NCI-H146 treated with DMSO at 0.1 percent for 48 hours (cell line): ENCODE results near the gene ASAP3.

Source experiments
- DNase-seq: peaks from one replicate; lab custom pipeline; 2025; ENCODE audit not compliant: unreplicated experiment; lab: John Stamatoyannopoulos, UW

The ASAP3 gene

DNA sequence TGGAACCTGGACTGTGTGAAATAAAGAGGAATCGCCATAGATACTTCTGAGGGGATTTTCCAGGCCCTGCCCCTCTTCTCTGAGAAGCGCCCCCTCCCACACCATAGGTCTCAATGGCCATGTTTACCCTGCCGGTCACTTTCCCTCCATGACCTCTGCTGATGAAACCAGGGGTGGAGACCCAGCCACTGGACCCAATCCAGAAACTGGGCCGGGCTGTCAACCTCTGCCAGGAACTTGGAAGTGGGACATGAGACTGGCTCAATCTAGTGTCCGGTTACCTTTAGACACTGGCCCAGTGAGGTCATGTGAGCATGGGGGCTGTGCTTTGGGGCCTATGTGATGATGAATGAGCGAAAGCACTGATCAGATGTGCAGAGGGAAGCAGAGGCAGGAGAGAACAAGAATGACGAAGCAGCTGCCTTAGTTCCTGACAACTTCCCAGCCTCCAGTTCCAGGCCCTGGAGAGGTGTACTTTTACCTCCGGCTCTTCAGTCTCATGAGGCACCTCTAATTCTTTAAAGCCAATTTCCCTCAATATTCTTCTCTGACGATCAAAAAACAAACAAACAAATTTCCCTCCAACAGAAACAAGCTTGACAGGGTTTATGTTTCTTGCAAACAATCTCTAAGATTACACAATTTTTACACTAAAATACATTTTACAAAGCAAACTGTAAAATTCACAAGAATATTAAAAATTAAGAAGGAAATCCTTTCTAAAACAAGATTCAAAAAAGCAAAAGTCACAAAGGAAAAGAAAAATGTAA lies 4.9 kb downstream of the ASAP3 start:
- no peak for DNase-seq

- DNase-seq, result no peak
These were observed 6.4 kb downstream of the ASAP3 start for GRCh38 chr1:23477359-23478144.

GRCh38 chr1:23475641-23476040 lies 8.3 kb downstream of the ASAP3 start:
- DNase-seq, result no peak

GRCh38 chr1:23475134-23475628 lies 8.8 kb downstream of the ASAP3 start:
- DNase-seq, result no peak

DNA sequence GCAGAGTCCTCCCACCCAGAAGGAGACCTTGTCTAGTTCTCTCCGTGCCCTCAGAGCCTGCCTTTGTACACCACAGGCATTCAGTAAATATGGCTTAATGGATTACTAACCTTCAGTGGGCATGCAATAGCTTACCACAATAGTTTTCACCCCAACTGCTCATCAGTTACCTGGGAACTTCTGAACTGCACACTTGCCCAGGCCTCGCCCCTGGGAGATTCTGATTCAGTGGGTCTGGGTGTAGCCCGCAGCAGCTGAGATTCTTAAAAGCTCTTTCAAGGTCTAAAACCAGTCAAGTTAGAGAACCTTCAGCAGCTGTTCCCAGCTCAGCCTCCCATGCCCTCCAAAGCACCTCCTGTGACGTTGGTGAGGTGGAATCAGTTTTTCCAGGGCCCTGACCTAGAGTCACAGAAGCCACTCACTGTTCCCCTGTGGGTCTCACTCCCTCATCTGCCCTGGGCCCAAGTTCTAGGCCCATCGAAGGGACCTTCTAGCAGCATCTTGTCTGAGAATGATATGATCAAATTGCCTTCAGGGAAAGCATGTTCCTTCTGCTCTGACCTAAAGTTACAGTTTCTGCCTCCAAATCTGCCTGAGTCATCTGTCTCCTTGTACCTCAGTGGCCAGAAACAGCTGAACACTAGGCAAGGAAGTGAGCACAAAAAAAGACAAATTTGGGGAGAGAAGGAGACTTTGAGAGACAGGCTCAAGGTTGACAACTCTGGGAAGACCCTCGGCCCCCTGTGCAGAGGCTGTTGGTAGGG lies 10.8 kb downstream of the ASAP3 start:
- DNase-seq, result no peak

- DNase-seq, result no peak
These were observed 11.5 kb downstream of the ASAP3 start for GRCh38 chr1:23472351-23473036.

- DNase-seq, result no peak
These were observed 12.4 kb downstream of the ASAP3 start for GRCh38 chr1:23471473-23472075.

DNA sequence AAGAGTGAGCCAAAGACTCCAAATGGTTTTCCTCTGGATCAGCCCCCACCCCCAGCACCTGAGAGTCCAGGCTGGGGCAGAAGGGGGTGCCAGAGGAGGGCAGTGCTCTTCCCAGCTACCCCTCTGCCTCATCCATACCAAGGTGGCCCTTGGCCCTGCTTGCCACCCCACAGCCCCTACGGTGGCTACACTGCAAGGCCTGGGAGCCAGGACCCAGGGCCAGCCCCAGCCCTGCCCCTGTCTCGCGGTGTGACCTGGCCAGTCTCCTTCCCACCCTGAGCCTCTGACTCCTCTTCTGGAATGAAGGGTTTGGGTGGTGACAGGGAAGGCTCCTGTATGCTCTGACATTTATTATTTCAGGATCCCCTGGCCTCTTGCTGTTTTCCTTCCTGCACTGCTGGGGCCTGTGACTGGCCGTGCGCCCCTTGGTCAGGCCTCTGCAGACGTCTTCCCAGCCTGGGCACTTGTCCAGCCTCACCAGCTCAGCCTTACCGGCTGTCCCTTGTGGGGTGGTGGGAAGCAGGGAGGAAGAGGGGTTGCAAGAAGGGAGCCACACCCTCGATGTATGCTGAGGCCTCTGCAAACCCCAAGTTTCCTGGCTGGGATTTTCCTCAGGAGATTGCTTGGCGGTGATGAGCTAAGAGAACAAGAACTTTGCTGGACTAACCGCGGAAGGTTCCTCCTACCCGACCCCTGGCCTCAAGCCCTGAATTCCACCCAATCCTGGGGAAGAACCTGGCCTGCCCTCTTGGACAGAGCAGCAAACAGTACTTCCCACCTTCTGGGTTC lies 13.5 kb downstream of the ASAP3 start:
- DNase-seq, result no peak

DNA sequence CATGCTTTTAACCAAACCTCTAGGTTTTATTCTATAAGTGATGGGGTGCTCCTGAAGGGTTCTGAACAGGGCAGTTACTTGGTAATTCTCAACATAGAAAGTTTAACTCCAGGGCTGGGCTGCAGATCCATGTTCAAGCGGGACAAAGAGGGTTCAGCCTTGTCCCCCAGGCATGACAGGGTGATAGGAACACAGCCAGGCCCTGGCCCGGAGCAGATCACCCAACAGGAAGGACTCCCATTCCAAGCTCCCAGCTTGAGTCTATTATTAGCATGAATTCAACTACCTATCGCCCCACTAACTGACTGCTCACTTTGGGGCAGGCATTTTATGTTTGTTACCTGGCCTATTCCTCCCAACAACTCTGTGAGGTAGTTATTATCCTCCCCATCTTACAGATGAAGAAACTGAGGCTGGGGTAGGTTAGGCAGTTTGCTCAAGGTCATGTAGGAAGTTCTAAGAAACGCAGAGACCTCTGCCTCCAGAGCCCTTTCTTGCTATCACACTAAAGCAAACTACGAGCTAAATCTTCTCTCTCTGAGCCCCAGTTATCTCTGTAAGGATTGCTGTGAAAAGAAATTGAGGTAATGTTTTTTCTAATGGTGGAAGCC lies 14.5 kb downstream of the ASAP3 start:
- DNase-seq, result no peak

DNA sequence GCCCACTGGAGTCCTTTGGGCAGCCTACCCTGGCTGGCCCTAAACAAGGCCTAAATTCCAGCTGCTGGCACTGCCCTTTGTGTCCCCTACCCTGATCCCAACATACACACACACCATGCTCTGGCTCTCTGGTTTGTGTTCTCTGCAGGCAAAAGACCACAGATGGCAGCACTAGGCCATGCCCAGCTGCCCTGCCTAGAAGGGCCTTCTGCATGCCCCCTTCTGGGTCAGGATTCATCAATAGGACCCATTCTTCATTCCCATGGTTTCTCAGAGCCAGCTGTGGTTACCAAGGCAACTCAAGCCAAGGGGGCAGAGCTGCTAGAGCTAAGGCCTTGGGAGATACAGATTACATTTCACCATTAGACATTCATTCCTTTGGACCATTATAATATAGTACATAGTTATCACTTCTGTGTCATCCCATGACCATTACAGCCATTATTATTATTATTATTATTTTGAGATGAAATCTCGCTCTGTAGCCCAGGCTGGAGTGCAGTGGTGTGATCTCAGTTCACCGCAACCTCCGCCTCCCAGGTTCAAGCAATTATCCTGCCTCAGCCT lies 17.5 kb downstream of the ASAP3 start:
- DNase-seq, result no peak

DNA sequence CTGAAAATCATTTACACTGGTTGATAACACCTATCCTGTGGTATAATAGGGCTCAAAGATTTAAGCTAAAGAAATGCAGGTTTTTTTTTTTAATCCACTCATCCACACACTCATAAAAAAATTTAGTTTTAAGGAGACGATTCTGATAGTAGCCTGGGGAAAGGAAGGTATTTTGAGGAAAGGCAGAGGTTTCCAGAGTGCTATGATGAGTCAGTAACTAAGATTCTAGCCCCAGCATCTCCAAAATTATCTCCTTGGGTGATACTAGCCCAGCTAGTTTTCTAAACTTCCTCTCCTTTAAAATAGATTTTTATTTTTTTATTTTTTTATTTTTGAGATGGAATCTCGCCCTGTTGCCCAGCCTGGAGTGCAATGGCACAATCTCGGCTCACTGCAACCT lies 20.7 kb downstream of the ASAP3 start:
- no peak for DNase-seq

- no peak for DNase-seq
These were observed 21.2 kb downstream of the ASAP3 start for GRCh38 chr1:23462766-23463165.

DNA sequence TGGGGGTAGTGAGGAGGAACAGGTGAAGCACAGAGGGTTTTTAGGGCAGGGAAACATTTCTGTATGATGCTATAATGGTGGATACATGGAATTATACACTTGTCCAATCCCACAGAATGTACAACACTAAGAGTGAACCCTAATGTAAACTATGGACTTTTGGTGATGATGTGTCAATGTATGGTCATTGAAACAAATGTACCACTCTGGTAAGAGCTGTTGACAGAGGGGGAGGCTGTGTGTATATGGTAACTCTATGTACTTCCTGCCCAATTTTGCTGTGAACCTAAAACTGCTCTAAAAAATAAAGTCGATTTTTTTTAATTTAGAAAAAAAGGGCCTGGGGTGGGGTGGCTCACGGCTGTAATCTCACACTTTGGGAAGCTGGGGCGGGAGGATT lies 22.9 kb downstream of the ASAP3 start:
- DNase-seq, result no peak

DNA sequence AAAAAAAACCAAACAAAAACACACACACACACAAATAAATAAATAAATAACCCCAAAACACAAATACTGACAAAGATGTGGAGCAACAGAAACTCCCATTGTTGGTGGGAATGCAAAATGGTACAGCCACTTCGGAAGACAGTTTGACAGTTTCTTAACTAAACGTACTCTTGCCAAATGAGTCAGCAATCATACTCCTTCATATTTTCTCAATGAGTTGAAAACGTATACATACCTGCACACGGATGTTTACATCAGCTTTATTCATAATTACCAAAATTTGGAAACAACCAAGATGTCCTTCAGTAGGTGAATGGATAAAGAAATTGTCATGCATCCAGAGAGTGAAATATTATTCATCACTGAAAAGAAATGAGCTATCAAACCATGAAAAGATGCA lies 23.5 kb downstream of the ASAP3 start:
- no peak for DNase-seq

- no peak for DNase-seq
These were observed 24.6 kb downstream of the ASAP3 start for GRCh38 chr1:23459338-23459757.

DNA sequence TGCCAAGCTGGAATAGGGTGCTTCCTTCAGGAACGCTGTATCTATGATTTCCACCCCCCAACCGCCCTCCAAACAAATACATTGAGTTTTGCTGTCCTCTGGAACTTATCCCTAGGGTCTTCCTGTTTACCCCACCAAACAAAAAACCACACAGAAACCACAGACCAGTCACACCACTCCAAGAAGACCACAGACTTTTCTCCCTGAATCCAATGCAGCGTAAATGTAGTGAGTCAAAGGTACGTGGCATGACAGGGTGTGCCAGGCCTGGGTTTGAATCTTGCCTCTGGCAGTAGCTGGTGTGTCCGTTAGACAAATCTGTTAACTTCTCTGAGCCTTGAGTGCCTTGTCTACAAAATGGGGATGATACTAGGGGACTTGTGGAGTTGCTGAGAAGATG lies 27.8 kb downstream of the ASAP3 start:
- DNase-seq, result no peak

DNA sequence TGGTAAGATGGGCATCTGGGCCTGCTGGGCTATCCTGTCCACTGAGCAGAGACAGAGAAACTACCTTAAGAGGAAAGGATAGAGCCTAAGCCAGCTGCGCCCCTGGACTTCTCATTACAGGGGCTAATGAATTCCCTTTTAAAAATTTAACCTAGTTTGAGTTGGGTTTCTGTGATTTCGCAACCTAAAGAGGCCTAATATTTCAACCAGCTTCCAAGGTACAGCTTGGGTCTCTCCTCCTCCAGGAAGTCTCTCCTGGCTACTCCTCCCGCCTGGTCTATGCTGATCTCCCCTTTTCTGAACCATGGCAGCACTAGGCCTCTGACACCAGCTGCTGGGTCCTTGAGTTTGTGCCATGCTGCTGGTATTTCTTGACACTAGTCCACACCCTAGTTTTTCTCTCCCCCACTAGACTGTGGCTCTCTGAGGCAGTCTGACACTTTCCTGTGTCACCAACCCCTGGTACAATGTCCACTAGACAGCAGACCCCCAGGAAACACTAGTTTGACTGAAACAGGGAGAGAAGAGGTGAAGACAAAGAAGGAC lies 30.5 kb downstream of the ASAP3 start:
- no peak for DNase-seq

- no peak for DNase-seq
These were observed 32.0 kb downstream of the ASAP3 start for GRCh38 chr1:23452011-23452411.

GRCh38 chr1:23451441-23451840 lies 32.5 kb downstream of the ASAP3 start:
- DNase-seq, result no peak
